22Rv1 (cell line): ENCODE data around the gene NKD1.

ENCODE experiments used
- CTCF ChIP-seq: fragments of 450-650 bp; IDR thresholded peaks from 2 replicates; pipeline ENCODE4 v1.5.1; 2017; ENCODE audit warnings: mild to moderate bottlenecking
- ZFX ChIP-seq: fragments of 450-650 bp; IDR thresholded peaks from 2 replicates; pipeline ENCODE4 v1.6.1; 2017; ENCODE audit warnings: antibody characterized with exemption, borderline replicate concordance

GRCh38 chr16:50568187-50568815 lies 20.1 kb downstream of the NKD1 start:
- TF ChIP-seq CTCF = no peak
- TF ChIP-seq ZFX = no peak
